ENCODE results near the gene KTN1.

The KTN1 gene

GRCh38 chr14:55621391-55621790, 41.4 kb downstream of the KTN1 start:
- Histone ChIP-seq H3K27ac (ENCODE audit: insufficient read depth in 1 of 2, low read depth in 1 of 2, low read length in 2 of 2, poor library complexity in 1 of 2, severe bottlenecking in 2 of 2) (no peak overlapping the region), H3K27me3 (replicated peaks in 2 of 5; ENCODE audit: control insufficient read depth in 4 of 5, insufficient read depth in 5 of 5, low read length in 4 of 5) (no peaks in the 10 kb centered on the region), H3K4me1 (ENCODE audit: control extremely low read depth in 1 of 4, control insufficient read depth in 4 of 4, insufficient read depth in 4 of 4, low read length in 3 of 4) (no peaks in the 10 kb centered on the region), H3K9me3 (ENCODE audit: control extremely low read depth in 1 of 5, control insufficient read depth in 4 of 5, insufficient read depth in 2 of 5, low read depth in 1 of 5, low read length in 4 of 5) (peaks cover 0 to 18% (median 11%) of the 10 kb centered on the region in 5 experiments), H3K4me3 (ENCODE audit: control insufficient read depth in 1 of 7, extremely low read depth in 1 of 7, insufficient read depth in 4 of 7, low read depth in 2 of 7, low read length in 6 of 7) (no peak overlapping the region), H3K36me3 (ENCODE audit: control insufficient read depth in 4 of 4, insufficient read depth in 4 of 4, low read length in 3 of 4) (peaks cover 33 to 73% (median 51%) of the 10 kb centered on the region in 4 experiments)
- no peak for DNase-seq
- CTCF ChIA-PET: no interaction called here
- WGBS (ENCODE audit: insufficient coverage): 92% methylated on average over 4 of the region's 5 CpGs
- POLR2A ChIA-PET: no interaction called here

GRCh38 chr14:55624913-55625312, 44.9 kb downstream of the KTN1 start:
- POLR2A ChIA-PET: no interaction called here
- 91% methylated on average over 4 of the region's 4 CpGs for WGBS (ENCODE audit: insufficient coverage)
- no peak overlapping the region for H3K27ac ChIP-seq (ENCODE audit: insufficient read depth in 1 of 2, low read depth in 1 of 2, low read length in 2 of 2, poor library complexity in 1 of 2, severe bottlenecking in 2 of 2)
- H3K4me3 ChIP-seq (ENCODE audit: control insufficient read depth in 1 of 7, extremely low read depth in 1 of 7, insufficient read depth in 4 of 7, low read depth in 2 of 7, low read length in 6 of 7): no peak overlapping the region
- peaks cover 0 to 8% (median 7%) of the 10 kb centered on the region in 5 experiments for H3K9me3 ChIP-seq (ENCODE audit: control extremely low read depth in 1 of 5, control insufficient read depth in 4 of 5, insufficient read depth in 2 of 5, low read depth in 1 of 5, low read length in 4 of 5)
- H3K27me3 ChIP-seq (replicated peaks in 2 of 5; ENCODE audit: control insufficient read depth in 4 of 5, insufficient read depth in 5 of 5, low read length in 4 of 5): no peaks in the 10 kb centered on the region
- DNase-seq: no peak
- no peaks in the 10 kb centered on the region for H3K4me1 ChIP-seq (ENCODE audit: control extremely low read depth in 1 of 4, control insufficient read depth in 4 of 4, insufficient read depth in 4 of 4, low read length in 3 of 4)
- H3K36me3 ChIP-seq (ENCODE audit: control insufficient read depth in 4 of 4, insufficient read depth in 4 of 4, low read length in 3 of 4): peaks cover 17 to 59% (median 37%) of the 10 kb centered on the region in 4 experiments
- CTCF ChIA-PET: interaction anchor here (1.2 to 1.5 kb wide), 2 partner anchors 43 to 179 kb away, joined by 3 to 5 read pairs; no protein-coding TSS in a partner anchor

- ChIA-PET CTCF (interaction anchor here (1.5 kb wide), 1 partner anchor 44 kb away, joined by 5 read pairs; no protein-coding TSS in a partner anchor), POLR2A (no interaction called here)
- no peaks in the 10 kb centered on the region for H3K27me3 ChIP-seq (replicated peaks in 2 of 5; ENCODE audit: control insufficient read depth in 4 of 5, insufficient read depth in 5 of 5, low read length in 4 of 5)
- H3K4me3 ChIP-seq (ENCODE audit: control insufficient read depth in 1 of 7, extremely low read depth in 1 of 7, insufficient read depth in 4 of 7, low read depth in 2 of 7, low read length in 6 of 7): no peak overlapping the region
- no peak for DNase-seq
- H3K9me3 ChIP-seq (ENCODE audit: control extremely low read depth in 1 of 5, control insufficient read depth in 4 of 5, insufficient read depth in 2 of 5, low read depth in 1 of 5, low read length in 4 of 5): peaks cover 0 to 2% (median 2%) of the 10 kb centered on the region in 5 experiments
- H3K27ac ChIP-seq (ENCODE audit: insufficient read depth in 1 of 2, low read depth in 1 of 2, low read length in 2 of 2, poor library complexity in 1 of 2, severe bottlenecking in 2 of 2): no peak overlapping the region
- H3K4me1 ChIP-seq (ENCODE audit: control extremely low read depth in 1 of 4, control insufficient read depth in 4 of 4, insufficient read depth in 4 of 4, low read length in 3 of 4): no peaks in the 10 kb centered on the region
- peaks cover 14 to 59% (median 36%) of the 10 kb centered on the region in 4 experiments for H3K36me3 ChIP-seq (ENCODE audit: control insufficient read depth in 4 of 4, insufficient read depth in 4 of 4, low read length in 3 of 4)
- 100% methylated on average over 1 of the region's 2 CpGs for WGBS (ENCODE audit: insufficient coverage)
Measured at GRCh38 chr14:55625481-55625880, 45.5 kb downstream of the KTN1 start.

GRCh38 chr14:55626131-55626530, 46.1 kb downstream of the KTN1 start:
- H3K36me3 ChIP-seq (ENCODE audit: control insufficient read depth in 4 of 4, insufficient read depth in 4 of 4, low read length in 3 of 4): peaks cover 8 to 58% (median 35%) of the 10 kb centered on the region in 4 experiments
- ChIA-PET CTCF (interaction anchor here (0.9 to 1.2 kb wide), 2 partner anchors 24 to 865 kb away, joined by 3 read pairs; no protein-coding TSS in a partner anchor), POLR2A (no interaction called here)
- DNase-seq: no peak
- H3K27me3 ChIP-seq (replicated peaks in 2 of 5; ENCODE audit: control insufficient read depth in 4 of 5, insufficient read depth in 5 of 5, low read length in 4 of 5): no peaks in the 10 kb centered on the region
- H3K9me3 ChIP-seq (ENCODE audit: control extremely low read depth in 1 of 5, control insufficient read depth in 4 of 5, insufficient read depth in 2 of 5, low read depth in 1 of 5, low read length in 4 of 5): no peaks in the 10 kb centered on the region
- 100% methylated on average over 1 of the region's 4 CpGs for WGBS (ENCODE audit: insufficient coverage)
- H3K27ac ChIP-seq (ENCODE audit: insufficient read depth in 1 of 2, low read depth in 1 of 2, low read length in 2 of 2, poor library complexity in 1 of 2, severe bottlenecking in 2 of 2): no peak overlapping the region
- H3K4me1 ChIP-seq (ENCODE audit: control extremely low read depth in 1 of 4, control insufficient read depth in 4 of 4, insufficient read depth in 4 of 4, low read length in 3 of 4): no peaks in the 10 kb centered on the region
- H3K4me3 ChIP-seq (ENCODE audit: control insufficient read depth in 1 of 7, extremely low read depth in 1 of 7, insufficient read depth in 4 of 7, low read depth in 2 of 7, low read length in 6 of 7): no peak overlapping the region

- H3K27ac ChIP-seq (ENCODE audit: insufficient read depth in 1 of 2, low read depth in 1 of 2, low read length in 2 of 2, poor library complexity in 1 of 2, severe bottlenecking in 2 of 2): no peak overlapping the region
- H3K36me3 ChIP-seq (ENCODE audit: control insufficient read depth in 4 of 4, insufficient read depth in 4 of 4, low read length in 3 of 4): peaks cover 6 to 46% (median 36%) of the 10 kb centered on the region in 4 experiments
- no peaks in the 10 kb centered on the region for H3K27me3 ChIP-seq (replicated peaks in 2 of 5; ENCODE audit: control insufficient read depth in 4 of 5, insufficient read depth in 5 of 5, low read length in 4 of 5)
- POLR2A ChIA-PET: no interaction called here
- no peak overlapping the region for H3K4me3 ChIP-seq (ENCODE audit: control insufficient read depth in 1 of 7, extremely low read depth in 1 of 7, insufficient read depth in 4 of 7, low read depth in 2 of 7, low read length in 6 of 7)
- no peaks in the 10 kb centered on the region for H3K9me3 ChIP-seq (ENCODE audit: control extremely low read depth in 1 of 5, control insufficient read depth in 4 of 5, insufficient read depth in 2 of 5, low read depth in 1 of 5, low read length in 4 of 5)
- DNase-seq: no peak
- H3K4me1 ChIP-seq (ENCODE audit: control extremely low read depth in 1 of 4, control insufficient read depth in 4 of 4, insufficient read depth in 4 of 4, low read length in 3 of 4): no peaks in the 10 kb centered on the region
- CTCF ChIA-PET: interaction anchor here (0.6 kb wide), 1 partner anchor 101 kb away, joined by 3 read pairs; no protein-coding TSS in a partner anchor
Measured at GRCh38 chr14:55628426-55628825, 48.4 kb downstream of the KTN1 start.

- Histone ChIP-seq H3K4me1 (ENCODE audit: control extremely low read depth in 1 of 4, control insufficient read depth in 4 of 4, insufficient read depth in 4 of 4, low read length in 3 of 4) (no peaks in the 10 kb centered on the region), H3K27me3 (replicated peaks in 2 of 5; ENCODE audit: control insufficient read depth in 4 of 5, insufficient read depth in 5 of 5, low read length in 4 of 5) (no peaks in the 10 kb centered on the region), H3K9me3 (ENCODE audit: control extremely low read depth in 1 of 5, control insufficient read depth in 4 of 5, insufficient read depth in 2 of 5, low read depth in 1 of 5, low read length in 4 of 5) (no peaks in the 10 kb centered on the region), H3K4me3 (ENCODE audit: control insufficient read depth in 1 of 7, extremely low read depth in 1 of 7, insufficient read depth in 4 of 7, low read depth in 2 of 7, low read length in 6 of 7) (no peak overlapping the region), H3K36me3 (ENCODE audit: control insufficient read depth in 4 of 4, insufficient read depth in 4 of 4, low read length in 3 of 4) (peaks cover 3 to 69% (median 38%) of the 10 kb centered on the region in 4 experiments), H3K27ac (ENCODE audit: insufficient read depth in 1 of 2, low read depth in 1 of 2, low read length in 2 of 2, poor library complexity in 1 of 2, severe bottlenecking in 2 of 2) (no peak overlapping the region)
- no peak for DNase-seq
- no CpG with 5 or more reads among the region's 1 CpG for WGBS (ENCODE audit: insufficient coverage)
- CTCF ChIA-PET: interaction anchor here (1.5 kb wide), 1 partner anchor 193 kb away, joined by 4 read pairs; no protein-coding TSS in a partner anchor
- POLR2A ChIA-PET: no interaction called here
Measured at GRCh38 chr14:55638665-55639064, 58.7 kb downstream of the KTN1 start.

- H3K9me3 ChIP-seq (ENCODE audit: control extremely low read depth in 1 of 5, control insufficient read depth in 4 of 5, insufficient read depth in 2 of 5, low read depth in 1 of 5, low read length in 4 of 5): no peaks in the 10 kb centered on the region
- CTCF ChIA-PET: interaction anchor here (1.3 kb wide), 1 partner anchor 8 kb away, joined by 6 read pairs; no protein-coding TSS in a partner anchor
- no peaks in the 10 kb centered on the region for H3K27me3 ChIP-seq (replicated peaks in 2 of 5; ENCODE audit: control insufficient read depth in 4 of 5, insufficient read depth in 5 of 5, low read length in 4 of 5)
- no peak overlapping the region for H3K27ac ChIP-seq (ENCODE audit: insufficient read depth in 1 of 2, low read depth in 1 of 2, low read length in 2 of 2, poor library complexity in 1 of 2, severe bottlenecking in 2 of 2)
- H3K36me3 ChIP-seq (ENCODE audit: control insufficient read depth in 4 of 4, insufficient read depth in 4 of 4, low read length in 3 of 4): peaks cover 3 to 48% (median 31%) of the 10 kb centered on the region in 4 experiments
- DNase-seq: no peak
- H3K4me3 ChIP-seq (ENCODE audit: control insufficient read depth in 1 of 7, extremely low read depth in 1 of 7, insufficient read depth in 4 of 7, low read depth in 2 of 7, low read length in 6 of 7): no peak overlapping the region
- POLR2A ChIA-PET: no interaction called here
- H3K4me1 ChIP-seq (ENCODE audit: control extremely low read depth in 1 of 4, control insufficient read depth in 4 of 4, insufficient read depth in 4 of 4, low read length in 3 of 4): no peaks in the 10 kb centered on the region
Measured at GRCh38 chr14:55641290-55641689, 61.3 kb downstream of the KTN1 start.

All from common myeloid progenitor, CD34-positive (primary cell).